CD4-positive, alpha-beta memory T cell (primary cell): Measurements from ENCODE around the gene STRN3. TPM values are rescaled to one million over a fixed set of nuclear protein-coding genes. Genes with fewer than 3 reads are reported as not detected.
"Not testable (repeated sequence)": the region's sequence is repeated elsewhere in the genome, so short reads cannot be mapped to it uniquely, and the experiment has no call there.

Experiments
- CTCF ChIA-PET: fragments of 350-600 bp; sonication (Branson Sonifier 250); formaldehyde crosslinking; loops from one replicate; lab custom pipeline; 2021; ENCODE audit warnings: inconsistent platforms; ENCODE audit not compliant: partially characterized antibody; lab: Charles Lee
- POLR2A ChIA-PET: fragments of 350-600 bp; sonication (Branson Sonifier 250); formaldehyde crosslinking; loops from one replicate; lab custom pipeline; 2021; ENCODE audit not compliant: partially characterized antibody; lab: Charles Lee
- DNase-seq, 5 donors: peaks; one replicate each; pipeline versions ENCODE4 v3.0.0 to v3.0.0-alpha.2; 2020 to 2022; ENCODE audit warnings: mixed read lengths in 1 of 5
- H3K27ac ChIP-seq: one replicate; pipeline ENCODE4 v1.7.0; 2013; ENCODE audit warnings: low read depth, low read length
- H3K27me3 ChIP-seq: 2 replicates; pipeline ENCODE4 v1.7.0; 2013; ENCODE audit warnings: mild to moderate bottlenecking, low read length, moderate library complexity; ENCODE audit not compliant: insufficient read depth
- H3K36me3 ChIP-seq: 2 replicates; pipeline ENCODE4 v1.7.0; 2013; ENCODE audit warnings: mild to moderate bottlenecking, low read length, moderate library complexity; ENCODE audit not compliant: insufficient read depth
- H3K4me1 ChIP-seq: 2 replicates; pipeline ENCODE4 v1.7.0; 2013; ENCODE audit warnings: mild to moderate bottlenecking, low read length, moderate library complexity; ENCODE audit not compliant: insufficient read depth
- H3K4me3 ChIP-seq, 2 donors: one replicate each; pipeline ENCODE4 v1.7.0; 2013; ENCODE audit warnings: low read length in 2 of 2, mild to moderate bottlenecking in 1 of 2
- H3K9me3 ChIP-seq, 2 donors: one replicate each; pipeline ENCODE4 v1.7.0; 2013; ENCODE audit warnings: low read length in 2 of 2, control low read depth in 1 of 2; ENCODE audit not compliant: control insufficient read depth in 1 of 2
- H3K27ac Mint-ChIP-seq, 7 donors: one replicate each; pipeline ENCODE4 v1.8.0; 2020 to 2021; ENCODE audit warnings: mixed read lengths in 7 of 7, mild to moderate bottlenecking in 6 of 7, inconsistent platforms in 3 of 7, moderate library complexity in 3 of 7
- H3K27me3 Mint-ChIP-seq, 2 donors: one replicate each; pipeline ENCODE4 v1.8.0; 2020 to 2021; ENCODE audit warnings: mixed read lengths in 2 of 2
- H3K36me3 Mint-ChIP-seq, 2 donors: one replicate each; pipeline ENCODE4 v1.8.0; 2020 to 2021; ENCODE audit warnings: mixed read lengths in 2 of 2, inconsistent platforms in 1 of 2, mild to moderate bottlenecking in 1 of 2
- H3K4me1 Mint-ChIP-seq, 4 donors: one replicate each; pipeline ENCODE4 v1.8.0; 2020 to 2021; ENCODE audit warnings: mixed read lengths in 4 of 4, mild to moderate bottlenecking in 1 of 4
- H3K4me3 Mint-ChIP-seq, 8 donors: one replicate each; pipeline ENCODE4 v1.8.0; 2020 to 2021; ENCODE audit warnings: mixed read lengths in 8 of 8, mild to moderate bottlenecking in 7 of 8, moderate library complexity in 6 of 8, inconsistent platforms in 3 of 8
- H3K9me3 Mint-ChIP-seq, 8 donors: one replicate each; pipeline ENCODE4 v1.8.0; 2020 to 2021; ENCODE audit warnings: mixed read lengths in 8 of 8, mild to moderate bottlenecking in 5 of 8, inconsistent platforms in 3 of 8, moderate library complexity in 1 of 8
- intact Hi-C: fragments of 100-400 bp; cut with micrococcal nuclease; formaldehyde crosslinking; loops from one replicate; pipeline ENCODE4 v1.15.1; 2023
- polyA plus RNA-seq, 2 donors: library from polyadenylated mRNA; unstranded; fragments of 300-500 nt; fragmentation: Illumina TruSeq; gene quantifications; one replicate each; pipeline ENCODE4 v1.2.3, GENCODE V29; 2021
- total RNA-seq, 2 experiments: library from RNA; stranded (reverse); gene quantifications; one replicate each; pipeline ENCODE4 v1.2.3, GENCODE V29; 2021

Gene STRN3
- total and polyA plus RNA-seq, 4 experiments from 2014 or later, result 2.3 to 26.2 (median 14.1) TPM

DNA sequence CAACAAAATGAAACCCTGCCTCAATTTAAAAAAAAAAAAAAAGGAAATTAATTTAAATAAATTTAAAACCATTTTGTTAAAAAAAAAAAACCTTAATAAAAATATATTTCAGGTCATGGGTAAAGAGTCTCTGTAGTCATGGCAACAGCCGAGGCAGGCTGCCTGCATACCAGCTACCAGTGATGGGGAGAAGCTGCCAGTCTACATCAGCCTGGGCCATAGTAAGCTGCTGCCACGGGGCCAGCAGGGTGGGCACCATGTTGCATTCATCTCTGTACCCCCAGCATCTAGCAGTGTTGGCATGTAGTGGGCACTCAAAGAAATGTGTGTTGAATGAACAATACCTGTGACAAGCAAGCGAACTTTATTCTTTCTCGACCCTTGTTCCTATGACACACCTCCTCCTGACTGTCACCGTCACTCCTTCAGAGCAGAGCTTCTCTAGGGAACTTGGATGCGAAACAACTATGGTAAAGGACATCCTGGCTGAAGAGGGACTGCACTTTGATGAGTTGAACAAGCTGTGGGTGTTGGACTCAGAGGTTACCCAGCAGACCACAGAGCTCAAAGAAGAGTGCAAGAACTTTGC is 8.0 kb downstream of the STRN3 start:
- H3K27ac Mint-ChIP-seq, result peak overlapping the region in 2 of 7 donors; percentile 22 to 24
- intact Hi-C loops, result no loop called here

DNA sequence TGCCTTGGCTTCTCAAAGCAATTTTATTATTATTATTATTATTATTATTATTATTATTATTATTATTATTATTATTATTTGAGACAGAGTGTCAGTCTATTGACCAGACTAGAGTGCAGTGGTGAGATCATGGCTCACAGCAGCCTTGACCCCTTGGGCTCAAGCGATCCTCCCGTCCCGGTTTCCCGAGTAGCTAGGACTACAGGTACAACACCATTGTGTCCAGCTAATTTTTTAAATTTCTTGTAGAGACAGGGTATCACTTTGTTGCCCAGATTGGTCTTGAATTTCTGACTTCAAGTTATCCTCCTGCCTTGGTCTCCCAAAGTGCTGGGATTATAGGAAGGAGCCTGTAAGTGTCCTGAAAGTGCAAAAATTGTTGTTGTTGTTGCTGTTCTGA is 12.3 kb downstream of the STRN3 start:
- no peaks in the 10 kb centered on the region for H3K27me3 Mint-ChIP-seq
- H3K4me1 Mint-ChIP-seq, result peaks cover 11 to 26% (median 15%) of the 10 kb centered on the region in 4 donors
- intact Hi-C loops, result no loop called here
- DNase-seq, result no peak
- no peaks in the 10 kb centered on the region for H3K9me3 Mint-ChIP-seq
- no peak overlapping the region for H3K4me3 Mint-ChIP-seq
- H3K27ac Mint-ChIP-seq, result no peak overlapping the region
- no peak overlapping the region for H3K4me3 ChIP-seq
- POLR2A ChIA-PET, result no interaction called here
- H3K27me3 ChIP-seq, result no peaks in the 10 kb centered on the region
- H3K36me3 Mint-ChIP-seq, result peaks cover 13 to 14% of the 10 kb centered on the region in 2 donors
- no peak overlapping the region for H3K27ac ChIP-seq
- no peaks in the 10 kb centered on the region for H3K9me3 ChIP-seq
- no peaks in the 10 kb centered on the region for H3K36me3 ChIP-seq
- no peaks in the 10 kb centered on the region for H3K4me1 ChIP-seq
- CTCF ChIA-PET, result interaction anchor here (1.3 kb wide), 1 partner anchor 34 kb away, joined by 3 read pairs; no protein-coding TSS in a partner anchor

More for the DNA sequence above, 8.0 kb downstream of the STRN3 start:
- Histone ChIP-seq H3K36me3 (no peaks in the 10 kb centered on the region), H3K4me3 (no peak overlapping the region), H3K4me1 (peaks cover 4% of the 10 kb centered on the region), H3K9me3 (no peaks in the 10 kb centered on the region), H3K27me3 (no peaks in the 10 kb centered on the region), H3K27ac (no peak overlapping the region)
- Mint-ChIP-seq H3K36me3 (peaks cover 9 to 19% of the 10 kb centered on the region in 2 donors), H3K4me1 (peaks cover 18 to 38% (median 30%) of the 10 kb centered on the region in 4 donors), H3K4me3 (no peak overlapping the region), H3K27me3 (no peaks in the 10 kb centered on the region), H3K9me3 (no peaks in the 10 kb centered on the region)
- ChIA-PET CTCF (interaction anchor here (0.7 to 1.1 kb wide), 2 partner anchors 65 to 402 kb away, joined by 3 read pairs; partner anchors contain the start of gene HEATR5A), POLR2A (interaction anchor here (1.0 kb wide), 1 partner anchor 8 kb away, joined by 3 read pairs; the partner anchor contains the start of gene STRN3)
- no peak for DNase-seq

DNA sequence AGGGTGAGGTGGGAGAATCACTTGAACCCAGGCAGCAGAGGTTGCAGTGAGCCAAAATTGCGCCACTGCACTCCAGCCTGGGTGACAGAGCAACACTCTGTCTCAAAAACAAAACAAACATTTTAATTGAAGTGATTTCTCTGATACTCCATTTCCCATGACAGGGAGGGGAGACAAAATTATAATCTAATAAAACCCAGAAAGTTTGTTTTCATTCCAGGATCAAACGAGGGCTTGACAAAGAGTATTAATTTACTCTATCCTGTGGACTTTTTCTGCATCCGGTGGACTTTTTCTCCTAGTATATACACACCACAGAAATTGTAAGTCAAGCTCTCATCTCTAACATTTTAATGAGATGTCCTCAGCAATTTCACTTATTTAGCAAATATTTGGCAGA is 15.2 kb downstream of the STRN3 start:
- intact Hi-C loops, result no loop called here
- no peak for DNase-seq
- Mint-ChIP-seq H3K4me3 (no peak overlapping the region), H3K27me3 (no peaks in the 10 kb centered on the region), H3K4me1 (peaks cover 5 to 17% (median 11%) of the 10 kb centered on the region in 4 donors), H3K9me3 (no peaks in the 10 kb centered on the region), H3K27ac (peak overlapping the region in 3 of 7 donors; percentile 23 to 48 (median 35)), H3K36me3 (peaks cover 10 to 13% of the 10 kb centered on the region in 2 donors)
- H3K4me3 ChIP-seq, result no peak overlapping the region
- CTCF ChIA-PET, result interaction anchor here (1.1 kb wide), 1 partner anchor 13 kb away, joined by 5 read pairs; no protein-coding TSS in a partner anchor
- no peaks in the 10 kb centered on the region for H3K27me3 ChIP-seq
- POLR2A ChIA-PET, result no interaction called here
- H3K27ac ChIP-seq, result no peak overlapping the region
- no peaks in the 10 kb centered on the region for H3K9me3 ChIP-seq
- no peaks in the 10 kb centered on the region for H3K36me3 ChIP-seq
- H3K4me1 ChIP-seq, result no peaks in the 10 kb centered on the region

DNA sequence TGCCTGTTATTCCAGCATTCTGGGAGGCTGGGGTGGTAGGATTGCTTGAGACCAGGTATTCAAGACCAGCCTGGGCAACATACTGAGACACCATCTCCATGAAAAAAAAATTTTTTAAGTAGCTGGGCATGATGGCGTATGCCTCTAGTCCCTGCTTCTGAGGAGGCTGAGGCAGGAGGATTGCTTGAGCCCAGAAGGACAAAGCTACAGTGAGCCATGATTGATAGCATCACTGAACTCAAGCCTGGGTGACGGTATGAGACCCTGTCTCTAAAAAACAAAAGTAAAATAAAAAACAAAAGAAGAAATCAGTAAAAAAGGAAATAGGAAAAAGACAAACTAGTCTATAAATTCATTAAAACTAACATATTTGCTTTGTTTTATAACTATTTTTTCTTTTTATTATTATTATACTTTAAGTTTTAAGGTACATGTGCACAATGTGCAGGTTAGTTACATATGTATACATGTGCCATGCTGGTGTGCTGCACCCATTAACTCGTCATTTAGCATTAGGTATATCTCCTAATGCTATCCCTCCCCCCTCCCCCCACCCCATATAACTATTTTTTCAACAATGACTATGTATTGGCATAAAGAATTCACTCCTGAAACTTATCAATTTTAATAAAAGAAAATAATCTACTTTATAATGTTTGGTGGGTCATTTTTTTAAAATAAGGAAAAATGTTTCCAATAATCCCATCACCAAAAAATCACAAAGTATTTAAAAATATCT is 16.2 kb downstream of the STRN3 start:
- Mint-ChIP-seq H3K9me3 (no peaks in the 10 kb centered on the region), H3K27me3 (no peaks in the 10 kb centered on the region), H3K4me1 (peaks cover 0 to 10% (median 9%) of the 10 kb centered on the region in 4 donors), H3K4me3 (no peak overlapping the region), H3K36me3 (peaks cover 13 to 21% of the 10 kb centered on the region in 2 donors), H3K27ac (peak overlapping the region in 1 of 7 donors; percentile 53)
- Histone ChIP-seq H3K36me3 (no peaks in the 10 kb centered on the region), H3K27me3 (no peaks in the 10 kb centered on the region), H3K4me1 (no peaks in the 10 kb centered on the region), H3K4me3 (no peak overlapping the region), H3K27ac (no peak overlapping the region), H3K9me3 (no peaks in the 10 kb centered on the region)
- DNase-seq, result no peak
- intact Hi-C loops, result no loop called here
- CTCF ChIA-PET, result interaction anchor here (1.1 kb wide), 1 partner anchor 12 kb away, joined by 5 read pairs; no protein-coding TSS in a partner anchor
- POLR2A ChIA-PET, result no interaction called here

DNA sequence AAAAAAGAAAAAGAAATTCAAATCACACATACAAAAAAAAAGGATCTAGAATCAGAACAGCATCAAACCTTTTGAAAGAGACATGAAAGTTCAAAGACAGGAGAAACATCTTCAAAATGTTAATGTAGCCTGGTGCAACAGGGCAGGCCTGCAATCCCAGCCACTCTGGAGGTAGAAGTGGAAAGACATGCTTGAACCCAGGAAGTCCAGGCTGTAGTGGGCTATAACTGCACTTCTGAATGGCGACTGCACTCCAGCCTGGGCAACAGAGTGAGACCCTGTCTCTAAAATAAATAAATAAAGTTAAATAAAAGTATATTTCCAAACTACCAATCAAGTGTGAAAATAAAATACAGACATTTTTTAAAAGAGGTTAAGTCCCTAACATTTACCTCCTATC is 19.5 kb downstream of the STRN3 start:
- CTCF ChIA-PET, result interaction anchor here (1.6 kb wide), 1 partner anchor 28 kb away, joined by 4 read pairs; no protein-coding TSS in a partner anchor
- peak overlapping the region in 3 of 7 donors; percentile 29 to 78 (median 70) for H3K27ac Mint-ChIP-seq

DNA sequence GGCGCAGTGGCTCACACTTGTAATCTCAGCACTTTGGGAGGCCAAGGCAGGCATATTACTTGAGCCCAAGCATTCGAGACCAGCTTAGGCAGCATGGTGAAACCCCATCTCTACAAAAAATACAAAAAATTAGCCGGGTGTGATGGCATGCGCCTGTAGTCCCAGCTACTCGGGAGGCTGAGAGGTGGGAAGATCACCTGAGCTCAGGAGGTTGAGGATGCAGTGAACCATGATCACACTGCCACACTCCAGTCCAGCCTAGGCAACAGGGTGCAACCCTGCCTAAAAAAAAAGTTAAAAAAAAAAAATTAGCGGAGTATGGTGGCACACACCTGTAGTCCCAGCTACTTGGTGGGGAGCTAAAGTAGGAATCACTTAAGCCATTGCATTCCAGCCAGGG is 22.2 kb downstream of the STRN3 start:
- H3K27me3 ChIP-seq, H3K27me3 Mint-ChIP-seq, DNase-seq, intact Hi-C loops, H3K27ac Mint-ChIP-seq, H3K36me3 ChIP-seq, H3K4me3 ChIP-seq, H3K4me1 ChIP-seq, H3K27ac ChIP-seq, POLR2A ChIA-PET, H3K9me3 Mint-ChIP-seq, H3K9me3 ChIP-seq, H3K4me3 Mint-ChIP-seq: not testable (repeated sequence)
- Mint-ChIP-seq H3K4me1 (peaks cover 5 to 26% (median 13%) of the 10 kb centered on the region in 4 donors), H3K36me3 (peaks cover 38 to 44% of the 10 kb centered on the region in 2 donors)
- CTCF ChIA-PET, result interaction anchor here (1.5 kb wide), 1 partner anchor 329 kb away, joined by 3 read pairs; no protein-coding TSS in a partner anchor

More for the DNA sequence above, 19.5 kb downstream of the STRN3 start:
- no peak overlapping the region for H3K4me3 ChIP-seq
- Mint-ChIP-seq H3K9me3 (no peaks in the 10 kb centered on the region), H3K4me1 (peaks cover 3 to 15% (median 5%) of the 10 kb centered on the region in 4 donors), H3K4me3 (no peak overlapping the region), H3K27me3 (no peaks in the 10 kb centered on the region), H3K36me3 (peaks cover 15 to 29% of the 10 kb centered on the region in 2 donors)
- H3K27me3 ChIP-seq, result no peaks in the 10 kb centered on the region
- H3K36me3 ChIP-seq, result no peaks in the 10 kb centered on the region
- DNase-seq, result no peak
- no peak overlapping the region for H3K27ac ChIP-seq
- POLR2A ChIA-PET, result no interaction called here
- no peaks in the 10 kb centered on the region for H3K4me1 ChIP-seq
- intact Hi-C loops, result no loop called here
- H3K9me3 ChIP-seq, result no peaks in the 10 kb centered on the region

DNA sequence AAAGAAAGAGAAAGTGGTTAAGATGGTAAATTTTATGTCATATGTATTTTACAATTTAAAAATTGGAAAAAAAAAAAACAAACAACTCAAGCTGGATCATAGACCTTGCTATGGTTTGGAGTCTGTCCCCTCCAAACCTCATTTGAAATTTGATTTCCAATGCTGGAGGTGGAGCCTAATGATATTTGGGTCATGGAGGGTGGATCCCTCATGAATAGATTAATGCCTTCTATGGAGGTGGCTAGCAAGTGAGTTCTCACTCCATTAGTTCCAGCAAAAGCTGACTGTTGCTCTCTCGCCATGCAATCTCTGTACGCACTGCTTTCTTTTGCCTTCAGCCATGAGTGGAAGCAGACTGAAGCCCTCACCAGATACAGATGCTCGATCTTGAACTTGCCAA is 22.9 kb downstream of the STRN3 start:
- Mint-ChIP-seq H3K27me3 (no peaks in the 10 kb centered on the region), H3K4me1 (peaks cover 5 to 31% (median 13%) of the 10 kb centered on the region in 4 donors), H3K27ac (peak overlapping the region in 1 of 7 donors; percentile 53), H3K36me3 (peaks cover 44 to 47% of the 10 kb centered on the region in 2 donors), H3K9me3 (peaks cover 0 to 13% (median 5%) of the 10 kb centered on the region in 8 donors), H3K4me3 (no peak overlapping the region)
- ChIA-PET CTCF (no interaction called here), POLR2A (interaction anchor here (1.1 kb wide), 1 partner anchor 23 kb away, joined by 6 read pairs; the partner anchor contains the start of gene STRN3)
- H3K27ac ChIP-seq, result no peak overlapping the region
- H3K9me3 ChIP-seq, result no peaks in the 10 kb centered on the region
- no peaks in the 10 kb centered on the region for H3K27me3 ChIP-seq
- intact Hi-C loops, result no loop called here
- no peak overlapping the region for H3K4me3 ChIP-seq
- peaks cover 6% of the 10 kb centered on the region for H3K36me3 ChIP-seq
- DNase-seq, result no peak
- no peaks in the 10 kb centered on the region for H3K4me1 ChIP-seq
